OCI-LY7 (cell line): ENCODE results near the gene WIPF1.

Source experiments
- EZH2phosphoT487 ChIP-seq: fragments of 200-600 bp; sonication (generic); IDR thresholded peaks from 2 replicates; pipeline ENCODE4 v1.6.1; 2018; ENCODE audit warnings: low read depth, borderline replicate concordance, mild to moderate bottlenecking, mixed run types, antibody characterized with exemption, low read length, moderate library complexity, mixed read lengths
- TF ChIP-seq, protein P1 (sequence below): fragments of 200-600 bp; sonication (generic); conservative IDR thresholded peaks from 2 replicates; pipeline ENCODE4 v1.5.1; 2014; ENCODE audit warnings: mild to moderate bottlenecking, antibody characterized with exemption, low read length, moderate library complexity, mixed read lengths

DNA sequence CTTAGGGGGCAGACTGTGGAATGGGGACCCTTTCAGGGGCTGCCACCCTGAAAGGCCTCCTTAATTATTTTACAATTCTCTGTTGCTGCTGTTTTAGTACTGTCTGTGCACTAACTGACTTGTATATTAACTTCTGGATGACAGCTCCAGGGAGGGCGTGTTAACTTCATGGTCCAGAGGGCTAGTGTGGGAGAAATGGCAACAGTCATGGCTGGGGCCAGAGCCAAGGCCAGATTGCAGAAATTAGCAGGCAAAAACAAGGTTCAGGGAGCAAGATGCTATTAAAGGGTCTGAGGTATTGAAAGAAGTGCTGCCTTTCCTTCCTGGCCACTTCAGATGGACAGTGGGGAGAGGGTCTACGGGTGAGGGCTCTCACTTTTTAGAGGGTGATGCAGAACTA lies 9.1 kb downstream of the WIPF1 start:
- no peak for TF ChIP-seq EZH2phosphoT487
- TF ChIP-seq, protein P1, sequence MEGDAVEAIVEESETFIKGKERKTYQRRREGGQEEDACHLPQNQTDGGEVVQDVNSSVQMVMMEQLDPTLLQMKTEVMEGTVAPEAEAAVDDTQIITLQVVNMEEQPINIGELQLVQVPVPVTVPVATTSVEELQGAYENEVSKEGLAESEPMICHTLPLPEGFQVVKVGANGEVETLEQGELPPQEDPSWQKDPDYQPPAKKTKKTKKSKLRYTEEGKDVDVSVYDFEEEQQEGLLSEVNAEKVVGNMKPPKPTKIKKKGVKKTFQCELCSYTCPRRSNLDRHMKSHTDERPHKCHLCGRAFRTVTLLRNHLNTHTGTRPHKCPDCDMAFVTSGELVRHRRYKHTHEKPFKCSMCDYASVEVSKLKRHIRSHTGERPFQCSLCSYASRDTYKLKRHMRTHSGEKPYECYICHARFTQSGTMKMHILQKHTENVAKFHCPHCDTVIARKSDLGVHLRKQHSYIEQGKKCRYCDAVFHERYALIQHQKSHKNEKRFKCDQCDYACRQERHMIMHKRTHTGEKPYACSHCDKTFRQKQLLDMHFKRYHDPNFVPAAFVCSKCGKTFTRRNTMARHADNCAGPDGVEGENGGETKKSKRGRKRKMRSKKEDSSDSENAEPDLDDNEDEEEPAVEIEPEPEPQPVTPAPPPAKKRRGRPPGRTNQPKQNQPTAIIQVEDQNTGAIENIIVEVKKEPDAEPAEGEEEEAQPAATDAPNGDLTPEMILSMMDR, result no peak
